HUDEP-2 (cell line): Measurements from ENCODE around the gene ADARB1.
A peak's percentile ranks its signal among the peaks of the same experiment; 100 is the strongest.

Experiments used
- DNase-seq, 76 experiments: peaks; one replicate each; lab custom pipeline; 2025; ENCODE audit not compliant: unreplicated experiment in 76 of 76; lab: John Stamatoyannopoulos, UW

ADARB1 gene

GRCh38 chr21:45220071-45220481 lies 145.7 kb downstream of the ADARB1 start:
- DNase-seq: no peak

DNA sequence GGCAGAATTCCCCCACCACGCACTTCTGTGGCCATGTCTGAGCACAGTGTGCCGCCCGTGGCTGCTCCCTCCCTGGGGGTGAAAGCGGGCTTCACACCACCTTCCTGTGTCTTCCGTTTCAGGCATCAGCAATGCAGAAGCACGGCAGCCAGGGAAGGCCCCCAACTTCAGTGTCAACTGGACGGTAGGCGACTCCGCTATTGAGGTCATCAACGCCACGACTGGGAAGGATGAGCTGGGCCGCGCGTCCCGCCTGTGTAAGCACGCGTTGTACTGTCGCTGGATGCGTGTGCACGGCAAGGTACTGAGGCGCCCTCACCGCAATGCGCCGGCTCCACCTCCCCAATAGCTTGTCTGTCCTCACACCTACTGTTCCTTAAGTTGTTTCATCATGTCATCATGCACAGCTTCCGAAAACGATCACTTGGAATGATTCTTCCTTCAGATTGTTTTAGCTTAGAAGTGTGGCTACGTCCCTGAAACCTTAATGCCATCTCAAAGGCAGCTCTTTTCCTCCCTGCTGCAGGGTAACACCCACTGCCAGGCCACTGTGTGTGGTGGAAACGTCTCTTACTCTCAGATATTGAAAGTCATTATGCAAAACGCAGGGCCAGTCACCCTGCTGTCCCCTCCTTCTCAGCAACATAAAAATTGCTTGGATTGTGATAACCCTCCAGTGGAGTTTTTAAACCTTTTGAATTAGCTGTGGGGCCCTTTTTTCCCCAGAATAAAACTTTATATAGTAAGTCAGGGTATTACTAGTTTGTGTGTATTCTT lies 146.5 kb downstream of the ADARB1 start:
- no peak for DNase-seq

- DNase-seq: no peak
Measured at GRCh38 chr21:45222001-45222400, 147.6 kb downstream of the ADARB1 start.

DNA sequence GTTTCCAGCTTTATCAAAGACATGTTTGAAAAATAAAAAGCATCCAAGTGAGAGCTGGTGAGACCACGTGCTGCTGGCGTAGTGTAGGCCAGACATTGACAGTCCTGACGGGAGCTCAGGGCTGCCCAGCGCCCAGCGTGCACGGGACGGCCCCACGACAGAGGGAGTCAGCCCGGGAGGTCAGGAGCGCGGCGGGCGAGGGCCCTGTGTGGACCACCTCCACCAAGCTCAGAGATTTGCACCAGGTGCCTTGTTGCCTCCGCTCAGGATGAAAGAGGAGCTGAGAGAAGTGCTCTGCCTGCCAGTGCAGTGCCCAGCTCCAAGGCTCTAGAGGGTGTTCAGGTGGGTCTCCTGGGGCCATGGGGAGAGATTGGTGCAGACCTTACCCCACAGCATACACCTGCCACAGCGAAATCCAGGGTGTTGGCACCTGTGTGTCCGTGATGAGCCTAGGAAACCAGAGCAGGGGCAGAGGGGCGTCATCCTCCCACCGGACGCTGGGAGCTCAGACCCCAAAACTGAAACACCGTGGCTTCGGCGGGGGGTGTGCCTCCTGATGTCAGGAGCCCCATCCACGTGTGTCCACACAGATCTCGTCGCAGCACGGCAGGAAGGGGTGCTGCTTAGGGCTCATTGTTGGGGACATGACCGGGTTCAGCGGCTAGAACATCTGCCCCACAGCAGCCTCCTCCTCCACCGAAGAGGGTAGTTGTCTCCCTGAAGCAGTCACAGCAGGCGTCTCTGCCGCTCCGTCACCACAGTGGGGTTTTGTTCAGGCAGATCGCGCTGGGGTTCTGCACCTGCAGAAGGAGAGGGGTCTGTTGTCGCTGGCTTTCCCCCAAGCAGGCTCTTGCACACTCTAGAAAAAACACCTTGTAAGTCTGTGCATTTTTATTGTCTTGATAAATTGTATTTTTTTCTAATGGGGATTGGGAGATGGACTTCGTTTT lies 149.1 kb downstream of the ADARB1 start:
- DNase-seq: no peak

GRCh38 chr21:45224189-45224938 lies 150.0 kb downstream of the ADARB1 start:
- no peak for DNase-seq

DNA sequence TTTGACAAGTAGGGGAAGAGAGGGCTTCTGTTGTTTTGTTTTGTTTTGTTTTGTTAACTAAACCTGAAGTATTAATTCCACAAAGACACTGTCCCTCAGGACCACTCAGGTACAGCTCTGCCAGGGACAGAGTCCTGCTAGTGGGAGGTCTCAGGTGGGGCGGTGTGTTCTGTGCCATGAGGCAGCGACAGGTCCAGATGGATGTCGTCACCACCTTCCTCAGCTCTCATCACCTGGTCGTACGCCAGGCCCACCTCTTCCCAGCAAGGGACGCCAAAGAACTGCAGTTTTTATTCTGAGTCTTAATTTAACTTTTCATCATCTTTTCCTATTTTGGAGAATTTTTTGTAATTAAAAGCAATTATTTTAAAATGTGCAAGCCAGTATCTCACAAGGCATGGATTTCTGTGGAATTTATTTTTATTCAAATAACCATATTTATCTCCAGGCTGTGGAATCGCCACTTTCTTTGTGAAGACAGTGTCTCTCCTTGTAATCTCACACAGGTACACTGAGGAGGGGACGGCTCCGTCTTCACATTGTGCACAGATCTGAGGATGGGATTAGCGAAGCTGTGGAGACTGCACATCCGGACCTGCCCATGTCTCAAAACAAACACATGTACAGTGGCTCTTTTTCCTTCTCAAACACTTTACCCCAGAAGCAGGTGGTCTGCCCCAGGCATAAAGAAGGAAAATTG lies 150.8 kb downstream of the ADARB1 start:
- DNase-seq: no peak

DNA sequence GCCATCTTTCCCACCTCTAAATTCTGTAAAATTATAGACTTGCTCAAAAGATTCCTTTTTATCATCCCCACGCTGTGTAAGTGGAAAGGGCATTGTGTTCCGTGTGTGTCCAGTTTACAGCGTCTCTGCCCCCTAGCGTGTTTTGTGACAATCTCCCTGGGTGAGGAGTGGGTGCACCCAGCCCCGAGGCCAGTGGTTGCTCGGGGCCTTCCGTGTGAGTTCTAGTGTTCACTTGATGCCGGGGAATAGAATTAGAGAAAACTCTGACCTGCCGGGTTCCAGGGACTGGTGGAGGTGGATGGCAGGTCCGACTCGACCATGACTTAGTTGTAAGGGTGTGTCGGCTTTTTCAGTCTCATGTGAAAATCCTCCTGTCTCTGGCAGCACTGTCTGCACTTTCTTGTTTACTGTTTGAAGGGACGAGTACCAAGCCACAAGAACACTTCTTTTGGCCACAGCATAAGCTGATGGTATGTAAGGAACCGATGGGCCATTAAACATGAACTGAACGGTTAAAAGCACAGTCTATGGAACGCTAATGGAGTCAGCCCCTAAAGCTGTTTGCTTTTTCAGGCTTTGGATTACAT lies 151.5 kb downstream of the ADARB1 start:
- no peak for DNase-seq

DNA sequence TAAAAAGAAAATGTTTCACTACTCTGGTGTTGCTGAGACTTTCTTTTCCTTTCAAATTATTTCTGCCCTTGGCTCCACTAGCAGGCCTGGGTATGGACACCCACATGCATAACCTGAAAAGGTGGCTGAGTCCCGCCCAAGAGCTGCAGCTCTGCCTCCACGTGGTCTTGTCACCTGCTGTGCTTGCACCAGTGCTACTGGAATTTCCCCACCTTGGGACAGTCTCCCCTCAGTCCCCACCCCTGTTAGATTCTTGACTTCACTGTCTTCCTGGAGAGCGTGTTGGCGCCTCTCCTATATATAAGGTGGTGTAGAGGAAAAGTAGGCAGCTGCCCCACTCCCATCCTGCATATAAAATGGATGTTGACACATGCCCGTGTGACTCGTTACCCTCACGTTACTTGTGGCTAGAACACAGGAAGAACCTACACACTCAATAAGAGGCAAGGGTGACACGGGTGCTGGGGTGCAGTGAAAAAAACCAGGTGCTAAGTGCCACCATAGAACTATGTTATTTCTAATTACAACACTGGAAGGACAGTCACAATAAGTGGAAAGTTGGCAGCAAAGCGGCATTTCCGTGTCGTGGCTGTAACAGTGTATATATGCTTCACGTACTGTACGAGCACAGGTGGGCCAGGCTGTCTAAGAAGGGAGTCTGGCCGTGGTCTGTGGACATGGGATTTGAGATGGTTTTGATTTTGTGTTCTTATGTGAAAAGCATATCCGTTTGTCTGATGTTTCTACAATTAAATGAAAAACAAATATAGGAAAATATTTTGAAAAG lies 152.4 kb downstream of the ADARB1 start:
- DNase-seq: no peak

- no peak for DNase-seq
Measured at GRCh38 chr21:45227735-45228134, 153.4 kb downstream of the ADARB1 start.

DNA sequence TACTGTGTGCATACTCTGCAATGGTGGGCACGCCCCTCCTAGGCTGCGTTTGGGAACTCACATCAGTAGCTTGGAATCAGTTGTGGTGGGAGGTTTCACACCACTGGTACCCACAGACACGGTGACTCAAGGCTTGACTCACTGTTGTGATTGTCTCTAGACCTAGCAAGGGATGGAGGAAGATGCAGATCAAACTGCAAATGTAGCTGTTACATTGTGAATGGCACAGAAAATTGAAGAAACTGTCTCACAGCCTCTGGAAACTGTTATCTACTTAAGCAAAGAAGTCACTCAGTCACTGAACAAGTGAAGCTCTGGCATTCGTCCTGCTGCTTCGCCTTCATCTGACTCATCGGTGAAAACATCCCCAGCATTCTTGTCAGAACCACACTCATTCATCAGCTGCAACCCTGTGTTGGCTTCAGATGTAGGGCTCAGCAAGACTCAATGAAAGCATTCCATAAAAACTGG lies 153.8 kb downstream of the ADARB1 start:
- DNase-seq: peak in 13 of 76 experiments; percentile 10 to 62 (median 36)

DNA sequence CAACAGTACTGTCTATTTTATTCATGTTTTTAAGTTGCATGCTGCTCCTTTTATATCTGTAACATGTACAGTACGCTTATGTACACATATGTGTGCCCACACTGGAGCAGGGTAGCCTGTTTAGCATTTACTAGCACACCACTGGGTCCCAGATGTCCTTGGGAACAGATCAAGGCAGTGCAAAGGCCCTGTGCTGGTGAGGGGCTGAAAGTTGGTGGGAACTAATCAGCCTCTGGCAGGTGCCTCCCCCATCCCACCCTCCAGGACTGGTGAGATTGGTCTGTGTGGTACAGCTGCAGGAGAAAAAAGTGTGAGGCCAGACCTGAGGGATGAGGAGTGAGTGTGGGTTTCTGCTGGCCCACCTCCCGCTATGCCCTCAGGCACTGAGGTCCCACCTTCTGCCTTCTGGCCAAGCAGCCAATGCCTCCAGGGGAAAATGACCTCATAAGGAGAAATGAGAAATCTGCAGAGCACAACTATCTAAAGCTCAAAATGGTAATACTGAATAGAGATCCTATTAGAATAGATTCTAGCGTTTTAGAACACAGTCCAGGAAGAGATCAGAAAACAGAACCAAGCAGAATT lies 154.4 kb downstream of the ADARB1 start:
- DNase-seq: no peak

GRCh38 chr21:45231705-45232104 lies 157.3 kb downstream of the ADARB1 start:
- no peak for DNase-seq

DNA sequence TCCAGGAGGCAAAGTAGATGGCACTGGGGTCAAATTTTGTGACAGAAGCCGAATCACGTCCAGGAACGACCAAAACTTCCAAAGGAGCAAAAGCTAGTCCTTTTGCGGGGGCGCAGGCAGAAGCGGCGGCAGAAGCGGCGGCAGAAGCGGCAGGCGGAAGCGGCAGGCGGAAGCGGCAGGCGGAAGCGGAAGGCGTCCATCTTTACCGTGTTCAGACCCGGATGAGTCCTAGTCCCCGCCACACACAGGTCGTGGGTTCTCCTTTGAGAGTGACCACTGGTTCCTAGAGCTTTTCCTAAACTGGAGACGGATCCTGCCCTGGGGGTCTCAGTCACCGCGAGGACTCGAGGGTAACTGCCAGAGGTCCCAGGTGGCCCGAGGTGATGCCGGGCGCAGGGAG lies 159.7 kb downstream of the ADARB1 start:
- no peak for DNase-seq

DNA sequence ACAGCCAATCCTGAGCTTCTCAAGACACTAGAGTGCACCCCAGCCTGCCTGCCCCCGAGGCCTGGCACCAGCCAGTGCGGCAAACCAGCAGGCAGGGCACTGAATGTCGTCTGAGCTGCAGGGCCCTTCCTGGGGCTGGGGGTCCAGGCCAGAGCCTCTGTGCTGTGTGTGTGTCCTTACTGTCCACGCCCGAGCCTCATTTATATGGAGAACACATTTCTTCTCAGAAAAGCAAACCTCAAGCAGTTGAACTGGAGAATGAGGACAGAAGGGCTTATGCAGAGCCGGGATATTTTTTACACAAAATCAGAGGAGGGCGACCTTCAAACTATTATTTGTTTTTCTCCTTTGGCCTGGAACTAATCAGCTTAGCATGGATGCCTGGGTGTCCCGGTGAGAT lies 160.6 kb downstream of the ADARB1 start:
- no peak for DNase-seq

DNA sequence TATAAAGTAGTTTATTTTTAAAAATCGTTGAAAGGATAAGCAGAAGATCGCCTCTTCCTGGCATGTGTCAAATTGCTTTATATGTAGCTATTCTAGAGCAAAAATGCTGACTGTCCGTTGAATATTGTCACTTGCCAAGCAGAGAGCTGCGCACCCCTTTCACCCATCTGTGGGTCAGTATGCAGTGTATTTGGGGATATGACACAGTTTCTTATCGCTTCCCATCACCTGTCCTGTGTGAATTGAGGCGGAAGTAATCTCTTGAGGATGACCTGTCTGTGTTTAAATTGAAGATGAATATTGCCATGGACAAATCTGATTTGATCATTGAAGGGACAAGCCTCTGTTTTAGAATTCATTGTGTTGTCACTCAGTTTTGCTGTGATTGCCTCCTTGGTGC lies 161.1 kb downstream of the ADARB1 start:
- no peak for DNase-seq

GRCh38 chr21:45236481-45236880 lies 162.1 kb downstream of the ADARB1 start:
- peak in 24 of 76 experiments; percentile 12 to 63 (median 36) for DNase-seq

GRCh38 chr21:45237401-45237800 lies 163.0 kb downstream of the ADARB1 start:
- DNase-seq: no peak

DNA sequence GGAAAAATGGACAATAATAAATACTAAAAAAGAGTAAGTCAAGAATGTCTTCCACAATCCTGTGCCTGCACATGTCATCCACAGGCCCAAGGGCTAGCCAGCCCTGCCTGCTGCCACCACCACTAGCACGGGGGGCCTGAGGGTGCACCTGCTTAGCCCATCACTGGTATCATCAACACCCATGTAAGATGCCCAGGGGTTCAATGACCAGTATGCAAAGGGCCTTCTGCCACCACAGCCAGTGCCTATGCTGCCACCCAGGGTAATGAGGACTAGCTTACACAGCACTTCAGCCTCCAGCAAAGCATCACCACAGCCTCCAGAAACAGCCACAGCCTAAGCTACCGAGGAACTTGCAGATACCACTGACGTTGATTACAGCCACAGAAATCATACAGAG lies 167.0 kb downstream of the ADARB1 start:
- DNase-seq: no peak

- no peak for DNase-seq
Measured at GRCh38 chr21:45243603-45244002, 169.2 kb downstream of the ADARB1 start.
